HepG2 (cell line): ENCODE data around the gene GPR176. TPM values are rescaled to one million over a fixed set of nuclear protein-coding genes. Genes with fewer than 3 reads are reported as not detected.

Experiments used
- ATAC-seq: fragments of 200-7000 bp; cut with Tn5 transposase; 3 replicates; pipeline ENCODE4 v1.9.1; 2020; ENCODE audit warnings: mild to moderate bottlenecking, moderate library complexity
- BruUV-seq: library from RNA; stranded (reverse); fragments of 400-500 nt; replicated peaks from 2 replicates; lab custom pipeline; 2021; lab: Mats Ljungman, UMichigan
- CTCF ChIA-PET: fragments of 300-600 bp; formaldehyde crosslinking; extraction: SDS; loops from one replicate; lab custom pipeline; 2021; ENCODE audit warnings: low total read pairs, inconsistent platforms, low intra/inter-chr PET ratio; lab: Yijun Ruan, JAX
- POLR2A ChIA-PET: fragments of 350-600 bp; sonication (Branson Sonifier 250); formaldehyde crosslinking; loops from one replicate; lab custom pipeline; 2020; ENCODE audit warnings: antibody characterized with exemption, inconsistent platforms; lab: Yijun Ruan, JAX
- DNase-seq: peaks from one replicate; pipeline ENCODE4 v3.0.0-alpha.2; 2015; ENCODE audit warnings: low spot score
- FAIRE-seq: peaks from 3 replicates; lab custom pipeline; 2011; peaks lifted over from hg19 to GRCh38; lab: Jason Lieb, UNC
- H2AFZ ChIP-seq: one replicate; pipeline ENCODE4 v1.6.1; 2011; ENCODE audit warnings: low read length, inconsistent platforms
- H3K27ac ChIP-seq: fragments of 300-600 bp; 3 replicates; pipeline ENCODE4 v1.8.0; 2011; ENCODE audit warnings: mixed run types, mild to moderate bottlenecking, mixed read lengths, low read length, inconsistent platforms; ENCODE audit not compliant: insufficient read depth; ENCODE audit errors: extremely low read length
- H3K27me3 ChIP-seq, 2 experiments: fragments of 200-600 bp in 1 of 2; 2 replicates in 1 of 2; 3 replicates in 1 of 2; pipeline versions ENCODE4 v1.6.0 to v1.8.0; 2011; ENCODE audit warnings: low read length in 2 of 2, mild to moderate bottlenecking in 2 of 2, moderate library complexity in 2 of 2, inconsistent platforms in 1 of 2; ENCODE audit not compliant: insufficient read depth in 2 of 2, control insufficient read depth in 1 of 2
- H3K36me3 ChIP-seq, 2 experiments: fragments of 200-600 bp in 1 of 2; replicated peaks in 1 of 2; 2 replicates in 1 of 2; 3 replicates in 1 of 2; pipeline versions ENCODE4 v1.5.1 to v1.8.0; 2011; ENCODE audit warnings: low read length in 2 of 2, inconsistent platforms in 1 of 2; ENCODE audit not compliant: insufficient read depth in 2 of 2, control insufficient read depth in 1 of 2
- H3K4me1 ChIP-seq: 2 replicates; pipeline ENCODE4 v1.5.1; 2012; ENCODE audit warnings: low read length, inconsistent platforms; ENCODE audit not compliant: insufficient read depth
- H3K4me2 ChIP-seq: 2 replicates; pipeline ENCODE4 v1.6.0; 2011; ENCODE audit warnings: low read depth, low read length, inconsistent platforms
- H3K4me3 ChIP-seq, 3 experiments: fragments of 200-600 bp in 1 of 3; sonication (generic), shearing (Covaris generic) in 1 of 3; replicated peaks in 1 of 3; 2 replicates each; pipeline ENCODE4 v1.5.1; 2011 to 2016; ENCODE audit warnings: low read length in 3 of 3, inconsistent platforms in 2 of 3, low read depth in 2 of 3, mild to moderate bottlenecking in 2 of 3, control low read depth in 1 of 3, mixed read lengths in 1 of 3; ENCODE audit not compliant: insufficient read depth in 1 of 3
- H3K79me2 ChIP-seq: one replicate; pipeline ENCODE4 v1.6.1; 2011; ENCODE audit warnings: low read length, inconsistent platforms; ENCODE audit not compliant: insufficient read depth
- H3K9ac ChIP-seq: 2 replicates; pipeline ENCODE4 v1.6.0; 2011; ENCODE audit warnings: mild to moderate bottlenecking, low read depth, low read length, inconsistent platforms; ENCODE audit not compliant: insufficient read depth
- H3K9me3 ChIP-seq: 2 replicates; pipeline ENCODE4 v1.5.1; 2012; ENCODE audit warnings: mild to moderate bottlenecking, low read length
- H4K20me1 ChIP-seq: 2 replicates; pipeline ENCODE4 v1.6.0; 2011; ENCODE audit warnings: inconsistent platforms, mild to moderate bottlenecking, low read length, moderate library complexity; ENCODE audit not compliant: insufficient read depth
- NBN ChIP-seq: fragments of 450-650 bp; conservative IDR thresholded peaks from 2 replicates; pipeline ENCODE4 v1.6.1; 2017
- NCOA1 ChIP-seq: sonication (generic); formaldehyde crosslinking; IDR thresholded peaks from 2 replicates; pipeline ENCODE4 v1.9.0; 2021; ENCODE audit warnings: missing genetic modification reagents
- ZBTB42 ChIP-seq: sonication (generic); formaldehyde crosslinking; IDR thresholded peaks from 2 replicates; pipeline ENCODE4 v1.5.0; 2020; ENCODE audit warnings: mild to moderate bottlenecking, missing genetic modification reagents
- ZNF138 ChIP-seq: sonication (generic); formaldehyde crosslinking; IDR thresholded peaks from 2 replicates; pipeline ENCODE4 v1.5.0; 2020; ENCODE audit warnings: mild to moderate bottlenecking, low read depth, missing genetic modification reagents
- WGBS: methylation state at CpG from one replicate; pipeline ENCODE4 v1.1.6; 2017; ENCODE audit warnings: low lambda C conversion rate; 5-methylcytosine and 5-hydroxymethylcytosine counted together
- in situ Hi-C: cut with HindIII; loops from 2 replicates; pipeline ENCODE4 v1.10.0; 2017; ENCODE audit warnings: low pct_unique_long_range_greater_than_20kb; ENCODE audit not compliant: extremely low pct_ligation_motif_present
- intact Hi-C: fragments of 100-400 bp; cut with micrococcal nuclease; formaldehyde crosslinking; loops from one replicate; pipeline ENCODE4 v1.10.0; 2022; ENCODE audit not compliant: unreplicated experiment
- polyA plus RNA-seq, 8 experiments: library from polyadenylated mRNA; depleted of rRNA in 3 of 8; stranded (reverse) in 7 of 8; unstranded in 1 of 8; fragments of >200 nt; fragmentation: Illumina TruSeq in 4 of 8; extraction: Trizol in 4 of 8; gene quantifications; 2 replicates each; pipeline versions ENCODE4 v1.2.1 to v1.2.3, GENCODE V29; 2011 to 2016; ENCODE audit warnings: low read depth in 4 of 8, missing spikeins in 1 of 8, mixed read lengths in 1 of 8; ENCODE audit not compliant: insufficient read depth in 1 of 8
- total RNA-seq, 5 experiments: library from RNA; depleted of rRNA; stranded (reverse); fragments of >200 nt; fragmentation: Illumina TruSeq; extraction: Trizol; gene quantifications; 2 replicates each; pipeline ENCODE4 v1.2.3, GENCODE V29; 2016; ENCODE audit warnings: low read depth in 1 of 5
- TF ChIP-seq, protein P1 (sequence below): sonication (generic); formaldehyde crosslinking; IDR thresholded peaks from 2 replicates; pipeline ENCODE4 v1.5.0; 2020; ENCODE audit warnings: mild to moderate bottlenecking, missing genetic modification reagents
- TF ChIP-seq, protein P2 (sequence below): sonication (generic); formaldehyde crosslinking; IDR thresholded peaks from 2 replicates; pipeline ENCODE4 v1.9.0; 2022; ENCODE audit warnings: missing genetic modification reagents, mild to moderate bottlenecking, borderline replicate concordance

GPR176 gene
- total and polyA plus RNA-seq, 2 of the 13 experiments (the other 11 are each of a cell fraction or from before 2014, with no cell fraction given) = 0.11 to 0.20 TPM

DNA sequence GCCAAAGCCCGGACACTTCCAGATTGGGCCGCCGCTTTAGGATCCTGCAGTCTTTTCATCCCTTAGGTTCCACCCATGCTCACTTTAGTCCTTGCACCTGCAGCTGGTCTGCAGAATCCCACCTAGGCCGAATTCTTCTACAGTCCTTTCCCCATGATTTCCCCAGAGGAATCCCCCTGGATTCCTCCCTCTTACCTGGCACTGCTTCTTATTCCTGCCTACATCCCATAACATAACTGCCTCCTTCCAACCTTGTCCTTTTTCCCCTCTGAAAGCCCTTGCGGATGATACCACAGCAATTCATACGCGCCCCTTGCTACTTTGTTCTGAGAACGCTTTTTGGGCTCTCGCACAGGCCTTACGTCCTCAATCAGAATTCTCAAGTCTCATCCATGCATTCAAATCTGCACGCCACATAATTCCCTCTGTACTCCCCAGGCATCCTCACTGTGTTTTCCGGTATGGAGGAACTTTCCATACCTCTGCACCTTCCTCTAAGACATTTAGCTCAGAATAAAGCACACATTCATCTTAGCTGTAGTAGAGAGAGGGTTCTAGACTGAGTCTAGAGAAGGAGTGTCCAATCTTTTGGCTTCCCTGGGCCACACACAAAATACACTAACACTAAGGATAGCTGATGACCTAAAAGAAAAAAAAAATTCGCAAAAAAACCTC is 14.5 kb upstream of the GPR176 start (continued):
- TF ChIP-seq, protein P1, sequence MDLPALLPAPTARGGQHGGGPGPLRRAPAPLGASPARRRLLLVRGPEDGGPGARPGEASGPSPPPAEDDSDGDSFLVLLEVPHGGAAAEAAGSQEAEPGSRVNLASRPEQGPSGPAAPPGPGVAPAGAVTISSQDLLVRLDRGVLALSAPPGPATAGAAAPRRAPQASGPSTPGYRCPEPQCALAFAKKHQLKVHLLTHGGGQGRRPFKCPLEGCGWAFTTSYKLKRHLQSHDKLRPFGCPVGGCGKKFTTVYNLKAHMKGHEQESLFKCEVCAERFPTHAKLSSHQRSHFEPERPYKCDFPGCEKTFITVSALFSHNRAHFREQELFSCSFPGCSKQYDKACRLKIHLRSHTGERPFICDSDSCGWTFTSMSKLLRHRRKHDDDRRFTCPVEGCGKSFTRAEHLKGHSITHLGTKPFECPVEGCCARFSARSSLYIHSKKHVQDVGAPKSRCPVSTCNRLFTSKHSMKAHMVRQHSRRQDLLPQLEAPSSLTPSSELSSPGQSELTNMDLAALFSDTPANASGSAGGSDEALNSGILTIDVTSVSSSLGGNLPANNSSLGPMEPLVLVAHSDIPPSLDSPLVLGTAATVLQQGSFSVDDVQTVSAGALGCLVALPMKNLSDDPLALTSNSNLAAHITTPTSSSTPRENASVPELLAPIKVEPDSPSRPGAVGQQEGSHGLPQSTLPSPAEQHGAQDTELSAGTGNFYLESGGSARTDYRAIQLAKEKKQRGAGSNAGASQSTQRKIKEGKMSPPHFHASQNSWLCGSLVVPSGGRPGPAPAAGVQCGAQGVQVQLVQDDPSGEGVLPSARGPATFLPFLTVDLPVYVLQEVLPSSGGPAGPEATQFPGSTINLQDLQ = 0 out of 2 replicates have a peak, but pooled peaks have one; percentile 27
- no peak for TF ChIP-seq ZNF138
- TF ChIP-seq, protein P2, sequence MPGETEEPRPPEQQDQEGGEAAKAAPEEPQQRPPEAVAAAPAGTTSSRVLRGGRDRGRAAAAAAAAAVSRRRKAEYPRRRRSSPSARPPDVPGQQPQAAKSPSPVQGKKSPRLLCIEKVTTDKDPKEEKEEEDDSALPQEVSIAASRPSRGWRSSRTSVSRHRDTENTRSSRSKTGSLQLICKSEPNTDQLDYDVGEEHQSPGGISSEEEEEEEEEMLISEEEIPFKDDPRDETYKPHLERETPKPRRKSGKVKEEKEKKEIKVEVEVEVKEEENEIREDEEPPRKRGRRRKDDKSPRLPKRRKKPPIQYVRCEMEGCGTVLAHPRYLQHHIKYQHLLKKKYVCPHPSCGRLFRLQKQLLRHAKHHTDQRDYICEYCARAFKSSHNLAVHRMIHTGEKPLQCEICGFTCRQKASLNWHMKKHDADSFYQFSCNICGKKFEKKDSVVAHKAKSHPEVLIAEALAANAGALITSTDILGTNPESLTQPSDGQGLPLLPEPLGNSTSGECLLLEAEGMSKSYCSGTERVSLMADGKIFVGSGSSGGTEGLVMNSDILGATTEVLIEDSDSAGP (CRISPR knock-in tag) = 0 out of 2 replicates have a peak, but pooled peaks have one; percentile 33

DNA sequence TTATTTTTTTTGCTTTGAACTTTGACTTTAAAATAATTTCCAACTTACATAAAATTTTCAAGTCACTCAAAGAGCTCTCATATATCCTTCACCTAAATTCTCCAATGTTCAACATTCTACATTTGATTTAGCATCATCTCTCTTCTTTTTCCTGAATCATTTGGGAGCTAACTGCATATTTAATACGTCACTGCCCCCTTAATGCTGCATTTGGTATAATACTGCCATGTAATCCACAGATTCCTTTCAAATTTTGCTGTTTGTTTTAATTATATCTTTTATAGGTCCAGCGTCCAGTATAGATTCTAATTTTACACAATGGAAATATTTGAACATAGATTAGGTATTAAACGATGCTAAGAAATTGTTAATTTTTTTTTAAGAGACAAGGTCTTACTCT is 11.5 kb upstream of the GPR176 start:
- H3K9me3 ChIP-seq = no peaks in the 10 kb centered on the region
- peaks cover 12% of the 10 kb centered on the region for H3K79me2 ChIP-seq
- intact Hi-C loops = loop anchor here (5.0 kb wide), 1 partner anchor 71 kb away; no protein-coding TSS in a partner anchor
- no peak for DNase-seq
- BruUV-seq = no TSS peak
- H3K4me1 ChIP-seq = peaks cover 31% of the 10 kb centered on the region
- WGBS = 19% methylated on average over 3 of the region's 3 CpGs
- H3K27ac ChIP-seq = no peak overlapping the region
- no peak for ATAC-seq
- ChIA-PET POLR2A (no interaction called here), CTCF (no interaction called here)
- FAIRE-seq = no peak
- H3K27me3 ChIP-seq = peaks cover 3 to 9% of the 10 kb centered on the region in 2 experiments; a peak in 4 of 5 replicates
- in situ Hi-C loops = no loop called here
- H3K4me2 ChIP-seq = no peak overlapping the region
- no peak overlapping the region for H3K4me3 ChIP-seq
- H4K20me1 ChIP-seq = no peaks in the 10 kb centered on the region
- no peak overlapping the region for H2AFZ ChIP-seq
- TF ChIP-seq NCOA1 (CRISPR knock-in tag) = no peak
- TF ChIP-seq NBN = no peak
- TF ChIP-seq ZBTB42 (CRISPR knock-in tag) = no peak
- H3K9ac ChIP-seq = no peak overlapping the region
- H3K36me3 ChIP-seq = no peaks in the 10 kb centered on the region
